Small intestine (tissue), 7 donors: ENCODE data around the gene PDXP. TPM values are rescaled to one million over a fixed set of nuclear protein-coding genes. Genes with fewer than 3 reads are reported as not detected.

Experiments
- DNase-seq, 2 donors: peaks; one replicate each; pipeline versions ENCODE4 v3.0.0 to v3.0.0-alpha.2; 2013
- FAIRE-seq: peaks from 2 replicates; lab custom pipeline; 2012; peaks lifted over from hg19 to GRCh38; lab: Jason Lieb, UNC
- H3K27ac ChIP-seq, 3 donors: one replicate each; pipeline ENCODE4 v1.5.1; 2013; ENCODE audit warnings: low read length in 2 of 3, mild to moderate bottlenecking in 2 of 3, control low read depth in 1 of 3, inconsistent platforms in 1 of 3, low read depth in 1 of 3, moderate library complexity in 1 of 3
- H3K27me3 ChIP-seq, 3 donors: one replicate each; pipeline ENCODE4 v1.6.1; 2013; ENCODE audit warnings: low read length in 3 of 3, inconsistent platforms in 1 of 3; ENCODE audit not compliant: control insufficient read depth in 3 of 3, insufficient read depth in 3 of 3
- H3K36me3 ChIP-seq, 3 donors: one replicate each; pipeline ENCODE4 v1.6.1; 2013; ENCODE audit warnings: low read length in 3 of 3, inconsistent platforms in 1 of 3, low read depth in 1 of 3, mild to moderate bottlenecking in 1 of 3, moderate library complexity in 1 of 3; ENCODE audit not compliant: control insufficient read depth in 3 of 3, insufficient read depth in 2 of 3
- H3K4me1 ChIP-seq, 3 donors: one replicate each; pipeline ENCODE4 v1.6.1; 2013; ENCODE audit warnings: low read length in 2 of 3, inconsistent platforms in 1 of 3, low read depth in 1 of 3, mild to moderate bottlenecking in 1 of 3, moderate library complexity in 1 of 3; ENCODE audit not compliant: control insufficient read depth in 3 of 3, insufficient read depth in 2 of 3
- H3K4me3 ChIP-seq, 3 donors: one replicate each; pipeline ENCODE4 v1.5.1; 2013; ENCODE audit warnings: low read length in 3 of 3, control low read depth in 1 of 3, inconsistent platforms in 1 of 3, low read depth in 1 of 3, mild to moderate bottlenecking in 1 of 3, moderate library complexity in 1 of 3
- H3K9me3 ChIP-seq, 2 donors: one replicate each; pipeline ENCODE4 v1.6.1; 2013; ENCODE audit warnings: low read depth in 1 of 2, low read length in 1 of 2; ENCODE audit not compliant: control insufficient read depth in 2 of 2, insufficient read depth in 1 of 2
- WGBS, 3 donors: extraction: QIAGEN DNeasy Blood & Tissue Kit; methylation state at CpG; one replicate each; pipeline ENCODE4 v1.1.7; 2013; 5-methylcytosine and 5-hydroxymethylcytosine counted together
- polyA plus RNA-seq, 4 donors: library from polyadenylated mRNA; stranded (reverse) in 3 of 4; unstranded in 1 of 4; fragments of 200-250 nt in 3 of 4; fragments of 120-200 nt in 1 of 4; gene quantifications; one replicate each; pipeline versions ENCODE4 v1.2.1 to v1.2.3, GENCODE V29; 2013
- donor health status: healthy with polysubstance abuse.
- donor health status: control.
- donor health status: control.
- donor health status: Bipolar disorder and iron deficiency.
- donor health status: healthy.

PDXP gene
- polyA plus RNA-seq, 4 donors, result 24.1 to 98.6 (median 57.3) TPM

- Histone ChIP-seq H3K4me3 (no peak overlapping the region), H3K27me3 (no peaks in the 10 kb centered on the region), H3K9me3 (no peaks in the 10 kb centered on the region), H3K4me1 (peaks cover 4 to 48% (median 5%) of the 10 kb centered on the region in 3 donors), H3K36me3 (peaks cover 0 to 95% (median 6%) of the 10 kb centered on the region in 3 donors), H3K27ac (peak overlapping the region in 2 of 3 donors; percentile 0 to 27)
- no peak for DNase-seq
- 78 to 85% (median 85%) methylated on average over 14 of the region's 14 CpGs for WGBS, 3 donors
- no peak for FAIRE-seq
Measured at GRCh38 chr22:37625737-37626136, 32.8 kb upstream of the PDXP start.

GRCh38 chr22:37626144-37626543 lies 32.4 kb upstream of the PDXP start:
- DNase-seq (peak in 1 of 2 donors; percentile 55), FAIRE-seq (no peak)
- peak overlapping the region in 2 of 3 donors; percentile 27 to 33 for H3K27ac ChIP-seq
- 40 to 45% (median 40%) methylated on average over 11 of the region's 11 CpGs for WGBS, 3 donors
- peaks cover 0 to 96% (median 6%) of the 10 kb centered on the region in 3 donors for H3K36me3 ChIP-seq
- peaks cover 4 to 51% (median 5%) of the 10 kb centered on the region in 3 donors for H3K4me1 ChIP-seq
- H3K27me3 ChIP-seq, result no peaks in the 10 kb centered on the region
- no peaks in the 10 kb centered on the region for H3K9me3 ChIP-seq
- no peak overlapping the region for H3K4me3 ChIP-seq

- DNase-seq (no peak), FAIRE-seq (no peak)
- Histone ChIP-seq H3K4me1 (peaks cover 5 to 56% (median 7%) of the 10 kb centered on the region in 3 donors), H3K36me3 (peaks cover 0 to 96% (median 6%) of the 10 kb centered on the region in 3 donors), H3K4me3 (no peak overlapping the region), H3K27ac (peak overlapping the region in 1 of 3 donors; percentile 33), H3K27me3 (no peaks in the 10 kb centered on the region), H3K9me3 (no peaks in the 10 kb centered on the region)
- WGBS, 3 donors, result 43 to 61% (median 52%) methylated on average over 13 of the region's 13 CpGs
Measured at GRCh38 chr22:37626556-37627075, 31.9 kb upstream of the PDXP start.

- Histone ChIP-seq H3K36me3 (peaks cover 0 to 96% (median 6%) of the 10 kb centered on the region in 3 donors), H3K9me3 (no peaks in the 10 kb centered on the region), H3K4me3 (no peak overlapping the region), H3K27me3 (no peaks in the 10 kb centered on the region), H3K27ac (peak overlapping the region in 2 of 3 donors; percentile 9 to 63), H3K4me1 (peaks cover 5 to 61% (median 9%) of the 10 kb centered on the region in 3 donors)
- no peak for FAIRE-seq
- 45 to 57% (median 55%) methylated on average over 7 of the region's 7 CpGs for WGBS, 3 donors
- DNase-seq, result no peak
Measured at GRCh38 chr22:37627121-37627520, 31.4 kb upstream of the PDXP start.

- Histone ChIP-seq H3K4me1 (peaks cover 5 to 65% (median 9%) of the 10 kb centered on the region in 3 donors), H3K27me3 (no peaks in the 10 kb centered on the region), H3K36me3 (peaks cover 0 to 96% (median 6%) of the 10 kb centered on the region in 3 donors), H3K4me3 (no peak overlapping the region), H3K27ac (peak overlapping the region in 2 of 3 donors; percentile 15 to 63), H3K9me3 (no peaks in the 10 kb centered on the region)
- FAIRE-seq (no peak), DNase-seq (no peak)
- WGBS, 3 donors, result 46 to 65% (median 62%) methylated on average over 6 of the region's 6 CpGs
Measured at GRCh38 chr22:37627545-37627944, 31.0 kb upstream of the PDXP start.

GRCh38 chr22:37628830-37629229 lies 29.7 kb upstream of the PDXP start:
- no peak overlapping the region for H3K4me3 ChIP-seq
- no peaks in the 10 kb centered on the region for H3K27me3 ChIP-seq
- no peaks in the 10 kb centered on the region for H3K9me3 ChIP-seq
- H3K36me3 ChIP-seq, result peaks cover 0 to 91% (median 6%) of the 10 kb centered on the region in 3 donors
- DNase-seq (no peak), FAIRE-seq (no peak)
- no peak overlapping the region for H3K27ac ChIP-seq
- peaks cover 8 to 72% (median 13%) of the 10 kb centered on the region in 3 donors for H3K4me1 ChIP-seq
- 92 to 96% (median 96%) methylated on average over 6 to 8 of the region's 8 CpGs for WGBS, 3 donors

- 85 to 89% (median 88%) methylated on average over 10 of the region's 10 CpGs for WGBS, 3 donors
Measured at GRCh38 chr22:37629928-37630327, 28.6 kb upstream of the PDXP start.

GRCh38 chr22:37630839-37631435 lies 27.6 kb upstream of the PDXP start:
- Histone ChIP-seq H3K27ac (peak overlapping the region in 2 of 3 donors; percentile 27 to 96), H3K9me3 (no peaks in the 10 kb centered on the region), H3K27me3 (no peaks in the 10 kb centered on the region), H3K4me1 (peaks cover 21 to 83% (median 23%) of the 10 kb centered on the region in 3 donors), H3K4me3 (no peak overlapping the region), H3K36me3 (peaks cover 0 to 83% (median 6%) of the 10 kb centered on the region in 3 donors)
- no peak for FAIRE-seq
- WGBS, 3 donors, result 88 to 91% (median 90%) methylated on average over 9 of the region's 9 CpGs
- peak; percentile 70 to 86 for DNase-seq

More at GRCh38 chr22:37629928-37630327, 28.6 kb upstream of the PDXP start:
- FAIRE-seq (no peak), DNase-seq (no peak)
- H3K4me1 ChIP-seq, result peaks cover 16 to 80% (median 18%) of the 10 kb centered on the region in 3 donors
- H3K27me3 ChIP-seq, result no peaks in the 10 kb centered on the region
- no peaks in the 10 kb centered on the region for H3K9me3 ChIP-seq
- no peak overlapping the region for H3K4me3 ChIP-seq
- H3K36me3 ChIP-seq, result peaks cover 0 to 85% (median 6%) of the 10 kb centered on the region in 3 donors
- H3K27ac ChIP-seq, result no peak overlapping the region
